ENCODE data around the gene GIMAP8. TPM values are rescaled to one million over a fixed set of nuclear protein-coding genes. Genes with fewer than 3 reads are reported as not detected.

GIMAP8 gene
- total and polyA plus RNA-seq, 10 donors, result 10.9 to 96.0 (median 54.1) TPM

GRCh38 chr7:150404172-150404804, 46.1 kb upstream of the GIMAP8 start:
- H3K36me3 ChIP-seq, result peaks cover 0 to 17% (median 6%) of the 10 kb centered on the region in 6 donors
- H3K9me3 ChIP-seq, result no peaks in the 10 kb centered on the region

GRCh38 chr7:150404805-150405583, 45.4 kb upstream of the GIMAP8 start:
- no peaks in the 10 kb centered on the region for H3K27me3 ChIP-seq (replicated peaks in 1 of 7)
- 0 to 1% (median 0%) methylated on average over 27 to 86 of the region's 86 CpGs for WGBS, 5 donors
- peaks cover 22 to 75% (median 43%) of the 10 kb centered on the region in 6 donors for H3K4me1 ChIP-seq
- no peaks in the 10 kb centered on the region for H3K9me3 ChIP-seq
- intact Hi-C loops (cut with DNase I; ENCODE audit: low total_unique reads), result no loop called here
- peak overlapping the region; percentile 53 to 87 (median 57) for H3K4me3 ChIP-seq
- DNase-seq, result peak; percentile 96
- TF ChIP-seq POLR2A (IDR thresholded peaks at IDR 0.05) (peak in 2 of 3 donors; percentile 9 to 65), CTCF (IDR thresholded peaks at IDR 0.05 in 8 of 11, conservative IDR thresholded peaks at IDR 0.05 in 3 of 11) (peak in 5 of 11 experiments; percentile 7 to 41 (median 36)), POLR2AphosphoS5 (IDR thresholded peaks at IDR 0.05) (peak; percentile 87 to 92 (median 90))
- peaks cover 0 to 20% (median 6%) of the 10 kb centered on the region in 6 donors for H3K36me3 ChIP-seq
- peak overlapping the region; percentile 94 to 98 (median 96) for H3K27ac ChIP-seq

More at GRCh38 chr7:150404172-150404804, 46.1 kb upstream of the GIMAP8 start:
- no peak for TF ChIP-seq POLR2A (IDR thresholded peaks at IDR 0.05)
- TF ChIP-seq CTCF (IDR thresholded peaks at IDR 0.05 in 8 of 11, conservative IDR thresholded peaks at IDR 0.05 in 3 of 11), result no peak
- peak in 2 of 3 donors; percentile 51 to 64 for TF ChIP-seq POLR2AphosphoS5 (IDR thresholded peaks at IDR 0.05)
- Histone ChIP-seq H3K4me3 (peak overlapping the region; percentile 53 to 87 (median 57)), H3K27me3 (replicated peaks in 1 of 7) (no peaks in the 10 kb centered on the region), H3K4me1 (peaks cover 22 to 72% (median 43%) of the 10 kb centered on the region in 6 donors), H3K27ac (peak overlapping the region; percentile 94 to 98 (median 96))
- 19 to 30% (median 27%) methylated on average over 16 of the region's 16 CpGs for WGBS, 5 donors
- DNase-seq, result peak; percentile 82
- intact Hi-C loops (cut with DNase I; ENCODE audit: low total_unique reads), result no loop called here

- no peaks in the 10 kb centered on the region for H3K27me3 ChIP-seq (replicated peaks in 1 of 7)
- peak; percentile 87 for DNase-seq
- 5 to 12% (median 7%) methylated on average over 34 to 35 of the region's 35 CpGs for WGBS, 5 donors
- peaks cover 0 to 27% (median 13%) of the 10 kb centered on the region in 6 donors for H3K36me3 ChIP-seq
- TF ChIP-seq CTCF (IDR thresholded peaks at IDR 0.05 in 8 of 11, conservative IDR thresholded peaks at IDR 0.05 in 3 of 11) (peak in 1 of 11 experiments; percentile 6), POLR2AphosphoS5 (IDR thresholded peaks at IDR 0.05) (no peak)
- H3K4me1 ChIP-seq, result peaks cover 22 to 75% (median 43%) of the 10 kb centered on the region in 6 donors
- peak overlapping the region; percentile 94 to 98 (median 96) for H3K27ac ChIP-seq
- intact Hi-C loops (cut with DNase I; ENCODE audit: low total_unique reads), result no loop called here
- H3K4me3 ChIP-seq, result peak overlapping the region; percentile 53 to 87 (median 57)
- H3K9me3 ChIP-seq, result no peaks in the 10 kb centered on the region
Measured at GRCh38 chr7:150405584-150406311, 44.7 kb upstream of the GIMAP8 start.
